Panc1 (cell line): ENCODE results near the gene LPP. TPM values are rescaled to one million over a fixed set of nuclear protein-coding genes. Genes with fewer than 3 reads are reported as not detected.

Experiments used
- ATAC-seq: fragments of 200-7000 bp; cut with Tn5 transposase; 2 replicates; pipeline ENCODE4 v1.9.1; 2020; ENCODE audit warnings: mild to moderate bottlenecking, moderate library complexity
- BruUV-seq: library from RNA; stranded (reverse); fragments of 400-500 nt; replicated peaks from 2 replicates; lab custom pipeline; 2021; lab: Mats Ljungman, UMichigan
- CTCF ChIA-PET: fragments of 300-600 bp; sonication (Branson Sonifier 250); formaldehyde crosslinking; loops from one replicate; lab custom pipeline; 2022; ENCODE audit warnings: antibody characterized with exemption; lab: Charles Lee
- POLR2A ChIA-PET: fragments of 300-600 bp; sonication (Branson Sonifier 250); formaldehyde crosslinking; loops from one replicate; lab custom pipeline; 2022; ENCODE audit warnings: antibody characterized with exemption; lab: Charles Lee
- DNase-seq: peaks from one replicate; pipeline ENCODE4 v3.0.0-alpha.2; 2010; ENCODE audit warnings: low read depth, low spot score
- H3K27ac ChIP-seq: 2 replicates; pipeline ENCODE4 v1.5.1; 2011; ENCODE audit warnings: mild to moderate bottlenecking, low read length, inconsistent platforms
- H3K27me3 ChIP-seq: fragments of 200-500 bp; sonication (Bioruptor generic); 2 replicates; pipeline ENCODE4 v1.6.0; 2014; ENCODE audit warnings: low read length, inconsistent platforms; ENCODE audit not compliant: control insufficient read depth, insufficient read depth
- H3K36me3 ChIP-seq: fragments of 200-500 bp; sonication (Bioruptor generic); 2 replicates; pipeline ENCODE4 v1.5.1; 2014; ENCODE audit warnings: inconsistent platforms, mild to moderate bottlenecking, low read length, moderate library complexity; ENCODE audit not compliant: control insufficient read depth, insufficient read depth
- H3K4me1 ChIP-seq: 2 replicates; pipeline ENCODE4 v1.5.1; 2011; ENCODE audit warnings: inconsistent platforms, mild to moderate bottlenecking, low read length, moderate library complexity; ENCODE audit not compliant: control insufficient read depth, insufficient read depth
- H3K4me3 ChIP-seq, 2 experiments: 2 replicates each; pipeline ENCODE4 v1.5.1; 2011 to 2012; ENCODE audit warnings: low read depth in 2 of 2, low read length in 2 of 2, mild to moderate bottlenecking in 2 of 2, inconsistent platforms in 1 of 2, moderate library complexity in 1 of 2
- H3K9me3 ChIP-seq: fragments of 200-500 bp; sonication (Bioruptor generic); 2 replicates; pipeline ENCODE4 v1.5.1; 2014; ENCODE audit warnings: low read depth, mild to moderate bottlenecking, inconsistent platforms, low read length, moderate library complexity; ENCODE audit not compliant: control insufficient read depth, insufficient read depth
- POLR2AphosphoS5 ChIP-seq: IDR thresholded peaks from 2 replicates; pipeline ENCODE4 v1.6.1; 2012; ENCODE audit warnings: mild to moderate bottlenecking, low read depth, low read length, moderate library complexity
- SIN3A ChIP-seq: IDR thresholded peaks from 2 replicates; pipeline ENCODE4 v1.6.1; 2012; ENCODE audit warnings: low read depth, mild to moderate bottlenecking, low read length, moderate library complexity, borderline replicate concordance; ENCODE audit not compliant: insufficient read depth
- TCF7L2 ChIP-seq: IDR thresholded peaks from 2 replicates; pipeline ENCODE4 v1.6.1; 2011; ENCODE audit warnings: mild to moderate bottlenecking, low read depth, low read length, inconsistent platforms
- in situ Hi-C: cut with HindIII; loops from 2 replicates; pipeline ENCODE4 v1.10.0; 2016; ENCODE audit warnings: low sequenced_read_pairs, low pct_unique_long_range_greater_than_20kb
- intact Hi-C: fragments of 100-400 bp; cut with micrococcal nuclease; formaldehyde crosslinking; loops from one replicate; pipeline ENCODE4 v1.10.0; 2022; ENCODE audit not compliant: unreplicated experiment
- total RNA-seq: library from RNA; stranded (reverse); gene quantifications from one replicate; pipeline ENCODE4 v1.2.1, GENCODE V29; 2021; ENCODE audit not compliant: unreplicated experiment
- TF ChIP-seq, protein P1 (sequence below): fragments of 450-650 bp; IDR thresholded peaks from 2 replicates; pipeline ENCODE4 v1.5.1; 2017; ENCODE audit warnings: mild to moderate bottlenecking
- TF ChIP-seq, protein P2 (sequence below), 2 experiments: IDR thresholded peaks; 2 replicates each; pipeline ENCODE4 v1.6.1; 2011 to 2012; ENCODE audit warnings: low read depth in 2 of 2, control low read depth in 1 of 2, low read length in 1 of 2, mild to moderate bottlenecking in 1 of 2, moderate library complexity in 1 of 2; ENCODE audit not compliant: insufficient read depth in 1 of 2

LPP gene
- total RNA-seq, 1 experiment from 2014 or later, result 90.0 TPM

DNA sequence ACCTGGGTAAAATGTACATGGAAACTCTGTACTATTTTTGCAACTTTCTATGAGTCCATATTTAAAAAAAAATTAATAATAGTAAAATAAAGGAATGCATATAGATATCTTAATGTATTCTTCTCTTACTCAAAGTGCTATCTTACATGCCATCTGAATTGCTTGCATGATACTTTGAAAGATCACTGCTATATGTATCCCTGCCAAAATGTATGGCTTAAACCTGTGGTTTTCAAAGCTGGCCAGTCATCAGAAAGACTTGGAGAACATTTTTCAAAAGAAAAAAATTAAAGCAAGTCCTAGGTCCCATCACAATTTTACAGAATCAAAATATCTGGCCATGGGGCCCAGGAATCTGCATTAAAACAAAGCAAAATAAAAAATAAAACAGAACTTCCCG, 262.1 kb downstream of the LPP start:
- no peaks in the 10 kb centered on the region for H3K36me3 ChIP-seq
- no peak for DNase-seq
- TF ChIP-seq SIN3A, result no peak
- TF ChIP-seq, protein P1, sequence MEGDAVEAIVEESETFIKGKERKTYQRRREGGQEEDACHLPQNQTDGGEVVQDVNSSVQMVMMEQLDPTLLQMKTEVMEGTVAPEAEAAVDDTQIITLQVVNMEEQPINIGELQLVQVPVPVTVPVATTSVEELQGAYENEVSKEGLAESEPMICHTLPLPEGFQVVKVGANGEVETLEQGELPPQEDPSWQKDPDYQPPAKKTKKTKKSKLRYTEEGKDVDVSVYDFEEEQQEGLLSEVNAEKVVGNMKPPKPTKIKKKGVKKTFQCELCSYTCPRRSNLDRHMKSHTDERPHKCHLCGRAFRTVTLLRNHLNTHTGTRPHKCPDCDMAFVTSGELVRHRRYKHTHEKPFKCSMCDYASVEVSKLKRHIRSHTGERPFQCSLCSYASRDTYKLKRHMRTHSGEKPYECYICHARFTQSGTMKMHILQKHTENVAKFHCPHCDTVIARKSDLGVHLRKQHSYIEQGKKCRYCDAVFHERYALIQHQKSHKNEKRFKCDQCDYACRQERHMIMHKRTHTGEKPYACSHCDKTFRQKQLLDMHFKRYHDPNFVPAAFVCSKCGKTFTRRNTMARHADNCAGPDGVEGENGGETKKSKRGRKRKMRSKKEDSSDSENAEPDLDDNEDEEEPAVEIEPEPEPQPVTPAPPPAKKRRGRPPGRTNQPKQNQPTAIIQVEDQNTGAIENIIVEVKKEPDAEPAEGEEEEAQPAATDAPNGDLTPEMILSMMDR, result no peak
- no peak for TF ChIP-seq POLR2AphosphoS5
- TF ChIP-seq, protein P2, sequence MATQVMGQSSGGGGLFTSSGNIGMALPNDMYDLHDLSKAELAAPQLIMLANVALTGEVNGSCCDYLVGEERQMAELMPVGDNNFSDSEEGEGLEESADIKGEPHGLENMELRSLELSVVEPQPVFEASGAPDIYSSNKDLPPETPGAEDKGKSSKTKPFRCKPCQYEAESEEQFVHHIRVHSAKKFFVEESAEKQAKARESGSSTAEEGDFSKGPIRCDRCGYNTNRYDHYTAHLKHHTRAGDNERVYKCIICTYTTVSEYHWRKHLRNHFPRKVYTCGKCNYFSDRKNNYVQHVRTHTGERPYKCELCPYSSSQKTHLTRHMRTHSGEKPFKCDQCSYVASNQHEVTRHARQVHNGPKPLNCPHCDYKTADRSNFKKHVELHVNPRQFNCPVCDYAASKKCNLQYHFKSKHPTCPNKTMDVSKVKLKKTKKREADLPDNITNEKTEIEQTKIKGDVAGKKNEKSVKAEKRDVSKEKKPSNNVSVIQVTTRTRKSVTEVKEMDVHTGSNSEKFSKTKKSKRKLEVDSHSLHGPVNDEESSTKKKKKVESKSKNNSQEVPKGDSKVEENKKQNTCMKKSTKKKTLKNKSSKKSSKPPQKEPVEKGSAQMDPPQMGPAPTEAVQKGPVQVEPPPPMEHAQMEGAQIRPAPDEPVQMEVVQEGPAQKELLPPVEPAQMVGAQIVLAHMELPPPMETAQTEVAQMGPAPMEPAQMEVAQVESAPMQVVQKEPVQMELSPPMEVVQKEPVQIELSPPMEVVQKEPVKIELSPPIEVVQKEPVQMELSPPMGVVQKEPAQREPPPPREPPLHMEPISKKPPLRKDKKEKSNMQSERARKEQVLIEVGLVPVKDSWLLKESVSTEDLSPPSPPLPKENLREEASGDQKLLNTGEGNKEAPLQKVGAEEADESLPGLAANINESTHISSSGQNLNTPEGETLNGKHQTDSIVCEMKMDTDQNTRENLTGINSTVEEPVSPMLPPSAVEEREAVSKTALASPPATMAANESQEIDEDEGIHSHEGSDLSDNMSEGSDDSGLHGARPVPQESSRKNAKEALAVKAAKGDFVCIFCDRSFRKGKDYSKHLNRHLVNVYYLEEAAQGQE (IDR thresholded peaks at IDR 0.05; ENCODE audit: insufficient read depth in 1 of 2, low read depth in 2 of 2, low read length in 1 of 2), result no peak
- no peak for TF ChIP-seq TCF7L2
- CTCF ChIA-PET, result no interaction called here
- no peak overlapping the region for H3K4me3 ChIP-seq
- in situ Hi-C loops (no loop called here), intact Hi-C loops (no loop called here)
- H3K4me1 ChIP-seq, result 0 out of 2 replicates have a peak, but pooled peaks cover 6% of the 10 kb centered on the region
- H3K27ac ChIP-seq, result no peak overlapping the region
- H3K27me3 ChIP-seq, result no peaks in the 10 kb centered on the region
- BruUV-seq, result no TSS peak
- H3K9me3 ChIP-seq, result 0 out of 2 replicates have a peak, but pooled peaks cover 5% of the 10 kb centered on the region
- POLR2A ChIA-PET, result no interaction called here
- ATAC-seq, result no peak

DNA sequence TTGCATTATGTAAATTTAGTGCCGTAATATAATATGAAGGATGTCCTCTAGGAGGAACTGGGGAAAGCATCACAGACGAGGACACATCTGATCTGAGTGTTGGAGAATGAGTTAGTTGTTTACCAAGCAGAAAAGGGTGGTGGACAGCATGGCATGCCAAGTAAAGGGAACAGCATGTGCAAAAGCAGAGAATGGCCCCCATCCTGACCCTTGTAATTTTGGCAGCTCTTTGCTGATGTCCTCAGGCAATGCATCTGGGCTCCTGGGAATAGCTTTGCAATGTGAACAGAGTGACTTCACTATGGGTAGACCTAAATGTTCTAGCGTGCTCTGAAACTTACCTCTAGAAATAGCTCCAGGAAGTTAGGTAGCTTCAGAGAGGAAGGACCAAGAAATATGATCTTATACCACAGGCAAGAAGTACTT, 263.3 kb downstream of the LPP start:
- CTCF ChIA-PET, result no interaction called here
- H3K9me3 ChIP-seq, result 0 out of 2 replicates have a peak, but pooled peaks cover 5% of the 10 kb centered on the region
- intact Hi-C loops, result no loop called here
- H3K27ac ChIP-seq, result no peak overlapping the region
- POLR2A ChIA-PET, result no interaction called here
- BruUV-seq, result no TSS peak
- H3K4me3 ChIP-seq, result no peak overlapping the region
- in situ Hi-C loops, result no loop called here
- H3K36me3 ChIP-seq, result no peaks in the 10 kb centered on the region
- DNase-seq (no peak), ATAC-seq (no peak)
- TF ChIP-seq, protein P1, result no peak
- TF ChIP-seq, protein P2 (IDR thresholded peaks at IDR 0.05; ENCODE audit: insufficient read depth in 1 of 2, low read depth in 2 of 2, low read length in 1 of 2), result no peak
- TF ChIP-seq SIN3A (no peak), POLR2AphosphoS5 (no peak), TCF7L2 (no peak)
- no peaks in the 10 kb centered on the region for H3K27me3 ChIP-seq
- 0 out of 2 replicates have a peak, but pooled peaks cover 6% of the 10 kb centered on the region for H3K4me1 ChIP-seq
